ENCODE measurements around the gene HDAC10. TPM values are rescaled to one million over a fixed set of nuclear protein-coding genes. Genes with fewer than 3 reads are reported as not detected.

The HDAC10 gene
- total RNA-seq, 1 donor from 2014 or later: 40.6 TPM

GRCh38 chr22:50244420-50245213 is 6.4 kb downstream of the HDAC10 start, which contains the start of gene TUBGCP6:
Gene TUBGCP6 (minus strand): TSS chr22:50245023. CDS start chr22:50244459, 564 bp downstream.
- H3K4me3 ChIP-seq (ENCODE audit: low read depth, low read length): peak within 1 kb of the TSS; percentile 97
- no peak for DNase-seq (ENCODE audit: low read depth)
- TF ChIP-seq CTCF (conservative IDR thresholded peaks at IDR 0.05; ENCODE audit: low read depth, low read length): peak; percentile 32

GRCh38 chr22:50243685-50244419 is 7.2 kb downstream of the HDAC10 start:
- DNase-seq (ENCODE audit: low read depth): no peak
- no peak for TF ChIP-seq CTCF (conservative IDR thresholded peaks at IDR 0.05; ENCODE audit: low read depth, low read length)
- H3K4me3 ChIP-seq (ENCODE audit: low read depth, low read length): peak overlapping the region; percentile 97

GRCh38 chr22:50242406-50242949 is 8.6 kb downstream of the HDAC10 start:
- peak overlapping the region; percentile 97 for H3K4me3 ChIP-seq (ENCODE audit: low read depth, low read length)
- TF ChIP-seq CTCF (conservative IDR thresholded peaks at IDR 0.05; ENCODE audit: low read depth, low read length): no peak
- DNase-seq (ENCODE audit: low read depth): no peak

GRCh38 chr22:50238755-50239154 is 12.3 kb downstream of the HDAC10 start:
- DNase-seq (ENCODE audit: low read depth): no peak
- no peak for TF ChIP-seq CTCF (conservative IDR thresholded peaks at IDR 0.05; ENCODE audit: low read depth, low read length)
- H3K4me3 ChIP-seq (ENCODE audit: low read depth, low read length): no peak overlapping the region

- H3K4me3 ChIP-seq (ENCODE audit: low read depth, low read length): no peak overlapping the region
- TF ChIP-seq CTCF (conservative IDR thresholded peaks at IDR 0.05; ENCODE audit: low read depth, low read length): peak; percentile 67
- DNase-seq (ENCODE audit: low read depth): no peak
Observed at GRCh38 chr22:50236731-50237409, 14.2 kb downstream of the HDAC10 start.

GRCh38 chr22:50233223-50233622 is 17.8 kb downstream of the HDAC10 start:
- no peak for TF ChIP-seq CTCF (conservative IDR thresholded peaks at IDR 0.05; ENCODE audit: low read depth, low read length)
- no peak overlapping the region for H3K4me3 ChIP-seq (ENCODE audit: low read depth, low read length)
- DNase-seq (ENCODE audit: low read depth): no peak
